Measurements from ENCODE around the gene NLRC3.
A peak's percentile ranks its signal among the peaks of the same experiment; 100 is the strongest.
"Not testable (repeated sequence)": the region's sequence is repeated elsewhere in the genome, so short reads cannot be mapped to it uniquely, and the experiment has no call there.

NLRC3 gene

GRCh38 chr16:3577302-3577752, at the start of gene NLRC3:
Gene NLRC3, minus strand, starts transcription at chr16:3577403. Its CDS starts 12,367 bp downstream, at chr16:3565036.
- DNase-seq = peak; percentile 47 to 56

GRCh38 chr16:3625911-3626732, 48.9 kb upstream of the NLRC3 start:
- no peak for DNase-seq

GRCh38 chr16:3625331-3625730, 48.1 kb upstream of the NLRC3 start:
- no peak for DNase-seq

GRCh38 chr16:3623642-3624041, 46.4 kb upstream of the NLRC3 start:
- DNase-seq = no peak

GRCh38 chr16:3618769-3619141, 41.6 kb upstream of the NLRC3 start:
- no peak for DNase-seq

GRCh38 chr16:3612510-3613466, 35.6 kb upstream of the NLRC3 start:
- no peak for DNase-seq

GRCh38 chr16:3611146-3611975, 34.2 kb upstream of the NLRC3 start, which contains the start of gene SLX4:
Gene SLX4, minus strand, starts transcription at chr16:3611606. Its CDS starts 2,642 bp downstream, at chr16:3608964.
- peak; percentile 84 to 89 for DNase-seq

GRCh38 chr16:3610698-3611145, 33.5 kb upstream of the NLRC3 start:
- DNase-seq = no peak

- no peak for DNase-seq
Measured at GRCh38 chr16:3609895-3610697, 32.9 kb upstream of the NLRC3 start.

GRCh38 chr16:3608976-3609375, 31.8 kb upstream of the NLRC3 start:
- DNase-seq = not testable (repeated sequence)

- DNase-seq = no peak
Measured at GRCh38 chr16:3608069-3608468, 30.9 kb upstream of the NLRC3 start.

- DNase-seq = no peak
Measured at GRCh38 chr16:3607634-3608033, 30.4 kb upstream of the NLRC3 start.

GRCh38 chr16:3607161-3607560, 30.0 kb upstream of the NLRC3 start:
- no peak for DNase-seq

- no peak for DNase-seq
Measured at GRCh38 chr16:3606441-3606840, 29.2 kb upstream of the NLRC3 start.

GRCh38 chr16:3602320-3602653, 25.1 kb upstream of the NLRC3 start:
- no peak for DNase-seq

- DNase-seq = no peak
Measured at GRCh38 chr16:3601614-3602319, 24.6 kb upstream of the NLRC3 start.

- DNase-seq = no peak
Measured at GRCh38 chr16:3599922-3600321, 22.7 kb upstream of the NLRC3 start.

GRCh38 chr16:3599121-3599520, 21.9 kb upstream of the NLRC3 start:
- DNase-seq = no peak

GRCh38 chr16:3598236-3598635, 21.0 kb upstream of the NLRC3 start:
- DNase-seq = no peak

- DNase-seq = no peak
Measured at GRCh38 chr16:3597676-3598075, 20.5 kb upstream of the NLRC3 start.

- DNase-seq = no peak
Measured at GRCh38 chr16:3597226-3597625, 20.0 kb upstream of the NLRC3 start.
